NCI-H748 (cell line): ENCODE results near the gene YY1.
"Not testable (repeated sequence)": the region's sequence is repeated elsewhere in the genome, so short reads cannot be mapped to it uniquely, and the experiment has no call there.

ENCODE experiments used
- DNase-seq: peaks from one replicate; lab custom pipeline; 2025; ENCODE audit not compliant: unreplicated experiment; lab: John Stamatoyannopoulos, UW

Gene YY1

DNA sequence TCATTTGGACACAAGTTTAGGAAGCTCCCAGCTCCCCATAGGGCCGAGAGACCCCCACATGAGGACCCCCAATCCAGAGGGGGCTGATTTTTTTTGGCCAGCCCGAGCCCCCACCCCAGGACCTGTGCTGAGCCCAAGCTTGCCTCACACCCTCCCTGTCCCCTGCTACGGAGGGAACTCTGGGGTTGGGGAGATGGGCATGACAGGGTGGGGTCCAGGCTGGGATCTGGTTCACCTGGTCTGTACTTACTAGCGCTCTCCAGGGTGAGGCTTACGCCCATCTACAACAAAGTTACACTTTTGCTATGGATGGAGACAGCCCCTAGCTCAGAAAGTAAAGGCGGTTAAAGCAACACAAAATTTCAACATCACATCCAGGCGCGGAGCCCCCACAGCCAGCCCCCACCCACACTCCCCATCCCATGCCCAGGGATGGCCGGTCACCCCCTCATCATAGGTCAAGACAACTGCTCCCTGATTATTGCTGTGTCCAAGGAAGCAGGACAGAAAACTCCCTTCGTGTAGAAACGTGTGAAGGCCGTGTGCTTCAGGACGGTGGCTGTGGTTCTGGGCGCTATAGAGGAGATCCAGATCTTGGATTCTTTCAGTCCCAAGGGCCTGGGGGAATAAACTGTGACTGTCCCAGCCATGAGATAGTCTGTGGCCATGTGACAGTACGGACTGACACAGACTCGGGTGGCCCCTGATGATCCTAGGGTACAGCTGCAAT, 56.6 kb downstream of the YY1 start:
- DNase-seq, result no peak

GRCh38 chr14:100296106-100296651, 57.2 kb downstream of the YY1 start:
- DNase-seq, result no peak

- DNase-seq, result not testable (repeated sequence)
Measured at GRCh38 chr14:100296729-100297128, 57.8 kb downstream of the YY1 start.

- no peak for DNase-seq
Measured at GRCh38 chr14:100297320-100298300, 58.7 kb downstream of the YY1 start.

- DNase-seq, result no peak
Measured at GRCh38 chr14:100298551-100299237, 59.8 kb downstream of the YY1 start.

DNA sequence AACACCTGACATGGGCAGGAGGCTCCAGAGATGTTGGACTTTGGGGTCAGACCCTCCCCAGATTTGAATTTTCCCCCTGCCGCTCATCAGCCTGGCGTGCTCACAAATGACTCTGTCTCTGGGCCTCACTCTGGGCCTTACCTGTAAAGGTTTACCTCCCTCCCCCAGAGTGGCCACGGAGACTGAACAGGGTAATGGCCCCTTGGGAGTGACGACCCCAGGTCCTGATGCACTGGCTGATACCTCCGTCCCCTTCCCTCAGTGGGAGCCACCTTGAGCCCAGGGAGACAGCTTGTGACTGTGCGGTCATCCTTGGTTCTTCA, 60.3 kb downstream of the YY1 start:
- no peak for DNase-seq

GRCh38 chr14:100302616-100303015, 63.7 kb downstream of the YY1 start:
- DNase-seq, result no peak

GRCh38 chr14:100303179-100303578, 64.2 kb downstream of the YY1 start:
- DNase-seq, result peak; percentile 28

- DNase-seq, result no peak
Measured at GRCh38 chr14:100303925-100304324, 65.0 kb downstream of the YY1 start.

GRCh38 chr14:100304825-100305323, 65.9 kb downstream of the YY1 start:
- DNase-seq, result peak; percentile 71

DNA sequence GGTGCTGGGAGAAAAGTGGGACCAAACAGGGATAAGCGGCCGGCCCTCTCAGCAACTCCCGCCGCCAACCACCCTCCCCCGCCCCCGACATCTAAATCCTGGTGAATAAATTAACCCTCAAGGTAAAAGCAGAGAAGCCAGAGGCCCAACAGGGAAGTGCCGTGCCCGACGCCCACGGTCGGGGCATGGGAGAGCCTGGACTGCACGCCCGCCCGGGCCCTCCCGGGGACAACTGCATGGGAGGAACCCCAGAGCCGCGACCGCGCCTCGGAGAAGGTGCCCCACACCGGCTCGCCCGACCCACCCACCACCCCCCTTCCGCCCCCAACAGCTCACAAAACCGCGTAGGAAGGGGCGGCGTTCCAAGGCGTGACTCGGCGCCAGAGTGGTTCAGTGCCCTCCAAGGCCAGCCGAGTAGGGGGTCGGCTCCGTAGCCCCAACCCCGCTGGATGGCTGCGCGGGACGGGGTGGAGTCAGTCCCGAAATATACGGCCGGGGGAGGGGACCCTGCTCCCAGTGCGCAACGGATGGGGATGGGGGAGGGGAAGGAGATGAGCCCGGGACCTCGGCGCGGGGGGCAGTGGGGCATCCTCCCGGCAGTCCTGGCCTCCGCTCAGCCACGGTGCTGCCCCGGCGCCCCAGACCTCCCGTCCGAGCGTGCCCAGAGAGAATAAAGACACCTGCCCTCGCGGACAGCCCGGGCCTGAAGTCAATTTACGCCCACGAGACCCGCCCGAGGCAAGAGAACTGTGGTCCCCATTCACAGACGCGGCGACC, 66.6 kb downstream of the YY1 start:
- peak; percentile 71 for DNase-seq

GRCh38 chr14:100306101-100306997, 67.4 kb downstream of the YY1 start, which contains the start of gene SLC25A29:
SLC25A29 (minus strand) TSS chr14:100306444; CDS start chr14:100306232, 212 bp downstream.
- peak; percentile 99 for DNase-seq

- no peak for DNase-seq
Measured at GRCh38 chr14:100306998-100307765, 68.2 kb downstream of the YY1 start.

DNA sequence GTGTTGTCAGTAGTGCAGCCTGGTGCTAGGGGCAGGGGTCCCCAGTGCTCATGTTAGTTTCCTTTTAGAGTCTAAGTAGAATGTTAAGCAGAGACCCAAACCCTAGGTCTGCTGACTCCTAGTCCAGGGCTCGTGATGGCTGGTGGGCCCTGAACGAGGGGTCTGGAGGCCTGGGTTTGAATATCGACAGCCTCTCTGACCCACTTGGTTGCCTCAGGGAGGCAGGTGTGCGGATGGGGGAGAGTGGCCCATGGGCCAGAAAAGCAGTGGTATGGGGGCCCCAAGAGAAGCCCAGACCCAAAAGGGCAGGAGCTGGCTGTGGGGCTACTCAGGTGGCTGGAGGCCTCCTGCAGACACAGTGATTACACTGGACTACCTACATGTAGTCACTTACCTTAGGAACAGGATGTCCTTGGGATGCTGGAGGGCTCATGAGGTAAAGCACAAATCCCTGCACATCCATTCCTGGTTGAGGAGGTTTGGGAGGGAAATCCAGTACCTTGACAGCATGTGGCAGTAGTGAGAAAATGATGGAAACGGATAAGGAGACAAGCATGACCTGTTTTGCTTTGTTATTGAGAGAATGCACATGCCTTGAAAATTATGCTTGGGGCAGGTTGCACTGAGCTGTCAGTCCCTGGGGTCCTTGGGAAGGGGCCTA, 69.0 kb downstream of the YY1 start:
- DNase-seq, result peak; percentile 34

GRCh38 chr14:100308427-100308792, 69.5 kb downstream of the YY1 start:
- DNase-seq, result not testable (repeated sequence)

GRCh38 chr14:100309028-100309737, 70.2 kb downstream of the YY1 start:
- no peak for DNase-seq

GRCh38 chr14:100312110-100312876, 73.3 kb downstream of the YY1 start:
- peak; percentile 51 for DNase-seq
